Small intestine (tissue), 7 donors: ENCODE data around the gene ARHGAP10. TPM values are rescaled to one million over a fixed set of nuclear protein-coding genes. Genes with fewer than 3 reads are reported as not detected.

Experiments
- DNase-seq, 2 donors: peaks; one replicate each; pipeline versions ENCODE4 v3.0.0 to v3.0.0-alpha.2; 2013
- FAIRE-seq: peaks from 2 replicates; lab custom pipeline; 2012; peaks lifted over from hg19 to GRCh38; lab: Jason Lieb, UNC
- H3K27ac ChIP-seq, 3 donors: one replicate each; pipeline ENCODE4 v1.5.1; 2013; ENCODE audit warnings: low read length in 2 of 3, mild to moderate bottlenecking in 2 of 3, control low read depth in 1 of 3, inconsistent platforms in 1 of 3, low read depth in 1 of 3, moderate library complexity in 1 of 3
- H3K27me3 ChIP-seq, 3 donors: one replicate each; pipeline ENCODE4 v1.6.1; 2013; ENCODE audit warnings: low read length in 3 of 3, inconsistent platforms in 1 of 3; ENCODE audit not compliant: control insufficient read depth in 3 of 3, insufficient read depth in 3 of 3
- H3K36me3 ChIP-seq, 3 donors: one replicate each; pipeline ENCODE4 v1.6.1; 2013; ENCODE audit warnings: low read length in 3 of 3, inconsistent platforms in 1 of 3, low read depth in 1 of 3, mild to moderate bottlenecking in 1 of 3, moderate library complexity in 1 of 3; ENCODE audit not compliant: control insufficient read depth in 3 of 3, insufficient read depth in 2 of 3
- H3K4me1 ChIP-seq, 3 donors: one replicate each; pipeline ENCODE4 v1.6.1; 2013; ENCODE audit warnings: low read length in 2 of 3, inconsistent platforms in 1 of 3, low read depth in 1 of 3, mild to moderate bottlenecking in 1 of 3, moderate library complexity in 1 of 3; ENCODE audit not compliant: control insufficient read depth in 3 of 3, insufficient read depth in 2 of 3
- H3K4me3 ChIP-seq, 3 donors: one replicate each; pipeline ENCODE4 v1.5.1; 2013; ENCODE audit warnings: low read length in 3 of 3, control low read depth in 1 of 3, inconsistent platforms in 1 of 3, low read depth in 1 of 3, mild to moderate bottlenecking in 1 of 3, moderate library complexity in 1 of 3
- H3K9me3 ChIP-seq, 2 donors: one replicate each; pipeline ENCODE4 v1.6.1; 2013; ENCODE audit warnings: low read depth in 1 of 2, low read length in 1 of 2; ENCODE audit not compliant: control insufficient read depth in 2 of 2, insufficient read depth in 1 of 2
- WGBS, 3 donors: extraction: QIAGEN DNeasy Blood & Tissue Kit; methylation state at CpG; one replicate each; pipeline ENCODE4 v1.1.7; 2013; 5-methylcytosine and 5-hydroxymethylcytosine counted together
- polyA plus RNA-seq, 4 donors: library from polyadenylated mRNA; stranded (reverse) in 3 of 4; unstranded in 1 of 4; fragments of 200-250 nt in 3 of 4; fragments of 120-200 nt in 1 of 4; gene quantifications; one replicate each; pipeline versions ENCODE4 v1.2.1 to v1.2.3, GENCODE V29; 2013
- donor health status: healthy with polysubstance abuse.
- donor health status: control.
- donor health status: control.
- donor health status: Bipolar disorder and iron deficiency.
- donor health status: healthy.

ARHGAP10 gene
- polyA plus RNA-seq, 4 donors = 3.4 to 13.2 (median 6.7) TPM

- no peaks in the 10 kb centered on the region for H3K27me3 ChIP-seq
- H3K27ac ChIP-seq = peak overlapping the region in 1 of 3 donors; percentile 33
- H3K4me1 ChIP-seq = peaks cover 0 to 7% (median 4%) of the 10 kb centered on the region in 3 donors
- DNase-seq = peak in 1 of 2 donors; percentile 78
- peaks cover 0 to 4% (median 0%) of the 10 kb centered on the region in 3 donors for H3K36me3 ChIP-seq
- no peaks in the 10 kb centered on the region for H3K9me3 ChIP-seq
- FAIRE-seq = no peak
- H3K4me3 ChIP-seq = no peak overlapping the region
These were observed 90.2 kb downstream of the ARHGAP10 start for GRCh38 chr4:147822128-147822527.

- Histone ChIP-seq H3K27me3 (no peaks in the 10 kb centered on the region), H3K9me3 (no peaks in the 10 kb centered on the region), H3K36me3 (peaks cover 0 to 4% (median 0%) of the 10 kb centered on the region in 3 donors), H3K4me1 (peaks cover 0 to 7% (median 4%) of the 10 kb centered on the region in 3 donors), H3K4me3 (no peak overlapping the region), H3K27ac (no peak overlapping the region)
- WGBS, 3 donors = 80 to 91% (median 90%) methylated on average over 3 of the region's 3 CpGs
- no peak for FAIRE-seq
- DNase-seq = no peak
These were observed 91.2 kb downstream of the ARHGAP10 start for GRCh38 chr4:147823130-147823529.

GRCh38 chr4:147824316-147824715, 92.4 kb downstream of the ARHGAP10 start:
- DNase-seq (no peak), FAIRE-seq (no peak)
- no peaks in the 10 kb centered on the region for H3K27me3 ChIP-seq
- H3K4me1 ChIP-seq = peaks cover 0 to 7% (median 4%) of the 10 kb centered on the region in 3 donors
- 94 to 95% (median 94%) methylated on average over 5 of the region's 5 CpGs for WGBS, 3 donors
- H3K9me3 ChIP-seq = no peaks in the 10 kb centered on the region
- no peak overlapping the region for H3K27ac ChIP-seq
- peaks cover 0 to 4% (median 0%) of the 10 kb centered on the region in 3 donors for H3K36me3 ChIP-seq
- H3K4me3 ChIP-seq = no peak overlapping the region

GRCh38 chr4:147824884-147825283, 93.0 kb downstream of the ARHGAP10 start:
- Histone ChIP-seq H3K9me3 (no peaks in the 10 kb centered on the region), H3K27ac (no peak overlapping the region), H3K4me3 (no peak overlapping the region), H3K4me1 (peaks cover 0 to 8% (median 4%) of the 10 kb centered on the region in 3 donors), H3K36me3 (peaks cover 0 to 4% (median 0%) of the 10 kb centered on the region in 3 donors), H3K27me3 (no peaks in the 10 kb centered on the region)
- FAIRE-seq (no peak), DNase-seq (no peak)
- 92 to 99% (median 94%) methylated on average over 4 of the region's 4 CpGs for WGBS, 3 donors

- Histone ChIP-seq H3K27me3 (no peaks in the 10 kb centered on the region), H3K9me3 (no peaks in the 10 kb centered on the region), H3K4me3 (no peak overlapping the region), H3K4me1 (peaks cover 0 to 10% (median 4%) of the 10 kb centered on the region in 3 donors), H3K36me3 (peaks cover 0 to 4% (median 0%) of the 10 kb centered on the region in 3 donors), H3K27ac (peak overlapping the region in 1 of 3 donors; percentile 32)
- no peak for FAIRE-seq
- 39 to 61% (median 58%) methylated on average over 8 of the region's 8 CpGs for WGBS, 3 donors
- DNase-seq = peak; percentile 33 to 58
These were observed 93.8 kb downstream of the ARHGAP10 start for GRCh38 chr4:147825451-147826287.

GRCh38 chr4:147826288-147826646, 94.4 kb downstream of the ARHGAP10 start:
- no peak overlapping the region for H3K4me3 ChIP-seq
- H3K9me3 ChIP-seq = no peaks in the 10 kb centered on the region
- FAIRE-seq (no peak), DNase-seq (no peak)
- H3K27me3 ChIP-seq = no peaks in the 10 kb centered on the region
- H3K36me3 ChIP-seq = peaks cover 0 to 4% (median 0%) of the 10 kb centered on the region in 3 donors
- H3K4me1 ChIP-seq = peaks cover 0 to 7% (median 4%) of the 10 kb centered on the region in 3 donors
- 56 to 78% (median 61%) methylated on average over 5 of the region's 5 CpGs for WGBS, 3 donors
- H3K27ac ChIP-seq = no peak overlapping the region

GRCh38 chr4:147828331-147828905, 96.5 kb downstream of the ARHGAP10 start:
- Histone ChIP-seq H3K27ac (peak overlapping the region in 1 of 3 donors; percentile 33), H3K4me1 (peaks cover 0 to 3% (median 0%) of the 10 kb centered on the region in 3 donors), H3K27me3 (no peaks in the 10 kb centered on the region), H3K36me3 (peaks cover 0 to 2% (median 0%) of the 10 kb centered on the region in 3 donors), H3K9me3 (no peaks in the 10 kb centered on the region), H3K4me3 (no peak overlapping the region)
- WGBS, 3 donors = 56 to 74% (median 65%) methylated on average over 3 of the region's 3 CpGs
- FAIRE-seq (no peak), DNase-seq (peak in 1 of 2 donors; percentile 17)

GRCh38 chr4:147829401-147830101, 97.7 kb downstream of the ARHGAP10 start:
- Histone ChIP-seq H3K27me3 (no peaks in the 10 kb centered on the region), H3K4me3 (no peak overlapping the region), H3K27ac (peak overlapping the region in 1 of 3 donors; percentile 82), H3K9me3 (no peaks in the 10 kb centered on the region), H3K36me3 (no peaks in the 10 kb centered on the region), H3K4me1 (peaks cover 0 to 3% (median 0%) of the 10 kb centered on the region in 3 donors)
- no peak for DNase-seq
- no peak for FAIRE-seq
- 73 to 82% (median 81%) methylated on average over 13 of the region's 13 CpGs for WGBS, 3 donors
